Uterus (tissue), 2 donors: ENCODE measurements around the gene NRL.

ENCODE experiments used
- CTCF ChIP-seq, 4 experiments: fragments of 200-600 bp in 2 of 4; fragments of 450-650 bp in 2 of 4; sonication (generic) in 2 of 4; IDR thresholded peaks; one replicate each; pipeline ENCODE4 v1.5.1; 2016 to 2019; ENCODE audit warnings: antibody characterized with exemption in 4 of 4, mild to moderate bottlenecking in 2 of 4, moderate library complexity in 1 of 4
- POLR2A ChIP-seq, 2 donors: fragments of 450-650 bp; IDR thresholded peaks; one replicate each; pipeline ENCODE4 v1.6.1; 2016; ENCODE audit warnings: antibody characterized with exemption in 2 of 2, mild to moderate bottlenecking in 1 of 2, moderate library complexity in 1 of 2

GRCh38 chr14:24132061-24132685 is 17.4 kb upstream of the NRL start:
- no peak for TF ChIP-seq CTCF (IDR thresholded peaks at IDR 0.05)
- TF ChIP-seq POLR2A (IDR thresholded peaks at IDR 0.05), result no peak
